ENCODE data around the gene SPARC.

Gene SPARC

GRCh38 chr5:151612689-151613427 lies 73.9 kb downstream of the SPARC start:
- H3K27ac ChIP-seq: no peak overlapping the region
- TF ChIP-seq, protein P1, sequence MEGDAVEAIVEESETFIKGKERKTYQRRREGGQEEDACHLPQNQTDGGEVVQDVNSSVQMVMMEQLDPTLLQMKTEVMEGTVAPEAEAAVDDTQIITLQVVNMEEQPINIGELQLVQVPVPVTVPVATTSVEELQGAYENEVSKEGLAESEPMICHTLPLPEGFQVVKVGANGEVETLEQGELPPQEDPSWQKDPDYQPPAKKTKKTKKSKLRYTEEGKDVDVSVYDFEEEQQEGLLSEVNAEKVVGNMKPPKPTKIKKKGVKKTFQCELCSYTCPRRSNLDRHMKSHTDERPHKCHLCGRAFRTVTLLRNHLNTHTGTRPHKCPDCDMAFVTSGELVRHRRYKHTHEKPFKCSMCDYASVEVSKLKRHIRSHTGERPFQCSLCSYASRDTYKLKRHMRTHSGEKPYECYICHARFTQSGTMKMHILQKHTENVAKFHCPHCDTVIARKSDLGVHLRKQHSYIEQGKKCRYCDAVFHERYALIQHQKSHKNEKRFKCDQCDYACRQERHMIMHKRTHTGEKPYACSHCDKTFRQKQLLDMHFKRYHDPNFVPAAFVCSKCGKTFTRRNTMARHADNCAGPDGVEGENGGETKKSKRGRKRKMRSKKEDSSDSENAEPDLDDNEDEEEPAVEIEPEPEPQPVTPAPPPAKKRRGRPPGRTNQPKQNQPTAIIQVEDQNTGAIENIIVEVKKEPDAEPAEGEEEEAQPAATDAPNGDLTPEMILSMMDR (IDR thresholded peaks at IDR 0.05): no peak
- no peak for TF ChIP-seq ZFX (IDR thresholded peaks at IDR 0.05; ENCODE audit: borderline replicate concordance)

- H3K27ac ChIP-seq: no peak overlapping the region
- TF ChIP-seq ZFX (IDR thresholded peaks at IDR 0.05; ENCODE audit: borderline replicate concordance): no peak
- TF ChIP-seq, protein P1 (IDR thresholded peaks at IDR 0.05): no peak
Measured at GRCh38 chr5:151611127-151611775, 75.5 kb downstream of the SPARC start.
